PFSK-1 (cell line): ENCODE measurements around the gene DISC1.

ENCODE experiments used
- POLR2AphosphoS5 ChIP-seq: IDR thresholded peaks from 2 replicates; pipeline ENCODE4 v1.6.1; 2012; ENCODE audit warnings: low read depth, mild to moderate bottlenecking, control low read depth, low read length, moderate library complexity
- TAF1 ChIP-seq: IDR thresholded peaks from 2 replicates; pipeline ENCODE4 v1.6.1; 2012; ENCODE audit warnings: low read length, control low read depth, borderline replicate concordance; ENCODE audit not compliant: insufficient read depth

DNA sequence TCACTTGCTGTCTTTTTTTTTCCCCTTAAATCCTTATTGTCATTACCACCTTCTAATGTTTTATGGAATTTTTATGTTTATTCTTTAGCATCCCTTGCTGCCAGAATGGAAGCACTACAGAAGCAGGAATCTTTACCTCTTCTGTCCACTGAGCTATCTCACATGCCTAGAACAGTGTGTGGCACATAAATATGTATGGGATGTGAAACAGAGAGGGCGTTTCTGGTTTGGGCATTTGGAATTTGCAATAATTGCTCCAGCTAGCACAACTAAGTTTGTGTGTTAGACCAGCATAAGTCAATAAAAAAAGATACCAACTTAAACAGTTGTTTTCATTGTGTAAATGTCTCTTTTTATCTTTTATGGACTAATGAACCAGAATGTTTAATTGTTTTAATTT is 330.8 kb downstream of the DISC1 start:
- TF ChIP-seq TAF1 (no peak), POLR2AphosphoS5 (no peak)
